Astrocyte (in vitro differentiated cells and primary cell): ENCODE data around the gene PKNOX2.
A peak's percentile ranks its signal among the peaks of the same experiment; 100 is the strongest.

Experiments used
- EZH2 ChIP-seq: IDR thresholded peaks from 2 replicates; pipeline ENCODE4 v1.6.1; 2012; ENCODE audit warnings: mild to moderate bottlenecking, low read length, inconsistent platforms; ENCODE audit not compliant: insufficient read depth
- TF ChIP-seq, protein P1 (sequence below): IDR thresholded peaks from 2 replicates; pipeline ENCODE4 v1.5.1; 2011; ENCODE audit warnings: low read depth, mild to moderate bottlenecking, inconsistent platforms, low read length, moderate library complexity; ENCODE audit not compliant: insufficient read depth

- TF ChIP-seq, protein P1, sequence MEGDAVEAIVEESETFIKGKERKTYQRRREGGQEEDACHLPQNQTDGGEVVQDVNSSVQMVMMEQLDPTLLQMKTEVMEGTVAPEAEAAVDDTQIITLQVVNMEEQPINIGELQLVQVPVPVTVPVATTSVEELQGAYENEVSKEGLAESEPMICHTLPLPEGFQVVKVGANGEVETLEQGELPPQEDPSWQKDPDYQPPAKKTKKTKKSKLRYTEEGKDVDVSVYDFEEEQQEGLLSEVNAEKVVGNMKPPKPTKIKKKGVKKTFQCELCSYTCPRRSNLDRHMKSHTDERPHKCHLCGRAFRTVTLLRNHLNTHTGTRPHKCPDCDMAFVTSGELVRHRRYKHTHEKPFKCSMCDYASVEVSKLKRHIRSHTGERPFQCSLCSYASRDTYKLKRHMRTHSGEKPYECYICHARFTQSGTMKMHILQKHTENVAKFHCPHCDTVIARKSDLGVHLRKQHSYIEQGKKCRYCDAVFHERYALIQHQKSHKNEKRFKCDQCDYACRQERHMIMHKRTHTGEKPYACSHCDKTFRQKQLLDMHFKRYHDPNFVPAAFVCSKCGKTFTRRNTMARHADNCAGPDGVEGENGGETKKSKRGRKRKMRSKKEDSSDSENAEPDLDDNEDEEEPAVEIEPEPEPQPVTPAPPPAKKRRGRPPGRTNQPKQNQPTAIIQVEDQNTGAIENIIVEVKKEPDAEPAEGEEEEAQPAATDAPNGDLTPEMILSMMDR, result peak; percentile 70
- TF ChIP-seq EZH2, result no peak
These were observed 240.6 kb downstream of the PKNOX2 start for GRCh38 chr11:125404811-125405790.
